Stomach (tissue), 4 donors: Measurements from ENCODE around the gene MAP7D2.
A peak's percentile ranks its signal among the peaks of the same experiment; 100 is the strongest.

Source experiments
- CTCF ChIP-seq, 7 experiments: fragments of 450-650 bp in 4 of 7; fragments of 200-600 bp in 3 of 7; sonication (generic) in 3 of 7; IDR thresholded peaks; one replicate each; pipeline ENCODE4 v1.5.1; 2016 to 2019; ENCODE audit warnings: antibody characterized with exemption in 7 of 7, control low read depth in 2 of 7, mild to moderate bottlenecking in 1 of 7
- POLR2A ChIP-seq, 4 donors: fragments of 450-650 bp; IDR thresholded peaks; one replicate each; pipeline ENCODE4 v1.6.1; 2016; ENCODE audit warnings: antibody characterized with exemption in 4 of 4, control low read depth in 2 of 4, mild to moderate bottlenecking in 1 of 4, moderate library complexity in 1 of 4

GRCh38 chrX:19991350-19991718 lies 125.4 kb downstream of the MAP7D2 start:
- peak in 1 of 7 experiments; percentile 3 for TF ChIP-seq CTCF (IDR thresholded peaks at IDR 0.05)
- TF ChIP-seq POLR2A (IDR thresholded peaks at IDR 0.05), result no peak
